ENCODE measurements around the gene R3HDM4.

R3HDM4 gene

DNA sequence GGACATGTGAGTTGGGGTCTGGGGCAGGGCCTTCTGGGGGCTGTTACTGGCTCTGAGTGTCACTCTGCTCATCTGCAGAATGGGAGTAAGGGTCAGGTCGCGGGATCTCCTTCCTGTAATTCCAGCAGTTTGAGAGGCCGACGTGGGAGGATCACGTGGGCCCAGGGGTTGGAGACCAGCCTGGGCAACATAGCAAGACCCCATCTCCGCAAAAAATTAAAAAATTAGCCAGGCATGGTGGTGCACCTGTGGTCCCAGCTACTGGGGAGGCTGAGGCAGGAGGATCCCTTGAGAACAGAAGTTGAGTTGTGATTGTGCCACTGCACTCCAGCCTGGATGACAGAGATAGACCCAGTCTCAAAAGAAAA, 16.9 kb upstream of the R3HDM4 start:
- no peak for DNase-seq

- no peak for DNase-seq
These were observed 16.3 kb upstream of the R3HDM4 start for GRCh38 chr19:929203-929890.

GRCh38 chr19:928471-929202, 15.6 kb upstream of the R3HDM4 start:
- DNase-seq: no peak

DNA sequence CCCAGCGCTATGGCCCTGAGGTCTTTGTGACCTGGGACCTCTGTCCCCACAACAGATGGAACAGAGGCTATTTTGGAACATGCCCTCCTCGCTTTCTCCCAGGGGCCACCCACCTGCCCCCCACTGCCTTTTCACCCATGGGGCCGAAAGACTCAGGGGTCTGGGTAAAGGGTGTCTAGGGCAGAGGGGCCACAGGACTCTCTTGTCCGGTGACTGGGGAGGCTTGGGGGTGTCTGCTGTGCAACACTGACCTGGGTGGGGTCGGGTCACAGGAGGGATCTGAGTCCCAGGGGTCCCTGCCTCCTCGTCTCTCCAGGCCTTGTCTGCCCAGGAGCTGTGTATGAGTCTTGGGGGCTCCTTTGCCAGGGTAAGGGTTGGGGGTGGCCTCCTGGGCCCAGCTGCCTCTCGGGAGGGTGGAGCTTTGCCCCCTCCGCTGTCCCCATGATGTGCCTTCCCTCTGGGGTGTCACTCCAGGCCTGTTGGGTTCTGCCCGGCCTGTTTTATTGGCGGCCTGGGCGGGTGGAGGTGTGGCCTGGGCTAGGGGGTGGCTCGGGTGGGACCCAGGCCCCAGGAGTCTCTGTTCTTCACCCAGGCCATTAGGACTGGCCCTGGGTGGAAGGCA, 14.9 kb upstream of the R3HDM4 start:
- no peak for DNase-seq

- DNase-seq: no peak
These were observed 14.3 kb upstream of the R3HDM4 start for GRCh38 chr19:927351-927779.

GRCh38 chr19:926589-927350, 13.8 kb upstream of the R3HDM4 start:
- DNase-seq: peak in 1 of 2 experiments; percentile 31

DNA sequence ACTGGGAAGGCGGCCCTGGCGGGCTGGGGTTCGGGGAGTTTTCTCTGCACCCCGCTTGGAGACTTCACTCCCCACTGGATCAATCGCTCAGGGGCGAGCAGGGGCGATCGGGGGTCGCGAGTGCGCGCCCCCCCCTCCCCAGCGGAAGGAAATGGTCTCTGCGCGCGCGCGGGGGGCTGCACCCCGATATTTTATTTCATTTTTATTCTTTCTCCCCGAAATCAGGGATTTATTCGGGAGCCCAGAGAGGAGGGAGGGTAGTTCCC, 13.2 kb upstream of the R3HDM4 start:
- no peak for DNase-seq

GRCh38 chr19:925526-926322, 12.7 kb upstream of the R3HDM4 start, which contains the start of gene ARID3A:
TSS of gene ARID3A (plus strand) at chr19:926035. CDS start at chr19:929529, 3,494 bp downstream.
- peak; percentile 78 to 82 for DNase-seq

DNA sequence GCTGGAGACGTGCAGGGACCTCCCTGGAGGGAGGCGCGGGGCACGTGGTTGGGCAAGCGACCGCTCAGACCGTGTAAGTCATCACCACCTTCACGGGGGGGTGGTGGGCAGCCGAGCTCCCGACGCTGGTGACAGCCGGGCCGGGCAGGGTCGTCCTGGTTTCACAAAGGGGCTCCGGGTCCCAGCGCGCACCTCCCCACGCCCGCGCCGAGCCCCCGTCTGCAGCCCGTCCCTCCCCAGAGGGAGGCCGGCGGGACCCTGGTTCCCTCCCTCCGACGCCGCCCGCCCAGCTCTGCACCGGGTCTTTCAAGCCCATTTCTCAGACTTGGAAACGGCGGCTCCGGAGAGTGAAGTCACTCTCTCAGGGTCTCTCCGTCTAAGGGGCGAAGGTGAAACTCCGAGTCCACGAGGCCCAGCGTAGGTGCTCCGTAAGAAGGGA, 12.1 kb upstream of the R3HDM4 start:
- DNase-seq: no peak

GRCh38 chr19:924553-925086, 11.6 kb upstream of the R3HDM4 start:
- no peak for DNase-seq

DNA sequence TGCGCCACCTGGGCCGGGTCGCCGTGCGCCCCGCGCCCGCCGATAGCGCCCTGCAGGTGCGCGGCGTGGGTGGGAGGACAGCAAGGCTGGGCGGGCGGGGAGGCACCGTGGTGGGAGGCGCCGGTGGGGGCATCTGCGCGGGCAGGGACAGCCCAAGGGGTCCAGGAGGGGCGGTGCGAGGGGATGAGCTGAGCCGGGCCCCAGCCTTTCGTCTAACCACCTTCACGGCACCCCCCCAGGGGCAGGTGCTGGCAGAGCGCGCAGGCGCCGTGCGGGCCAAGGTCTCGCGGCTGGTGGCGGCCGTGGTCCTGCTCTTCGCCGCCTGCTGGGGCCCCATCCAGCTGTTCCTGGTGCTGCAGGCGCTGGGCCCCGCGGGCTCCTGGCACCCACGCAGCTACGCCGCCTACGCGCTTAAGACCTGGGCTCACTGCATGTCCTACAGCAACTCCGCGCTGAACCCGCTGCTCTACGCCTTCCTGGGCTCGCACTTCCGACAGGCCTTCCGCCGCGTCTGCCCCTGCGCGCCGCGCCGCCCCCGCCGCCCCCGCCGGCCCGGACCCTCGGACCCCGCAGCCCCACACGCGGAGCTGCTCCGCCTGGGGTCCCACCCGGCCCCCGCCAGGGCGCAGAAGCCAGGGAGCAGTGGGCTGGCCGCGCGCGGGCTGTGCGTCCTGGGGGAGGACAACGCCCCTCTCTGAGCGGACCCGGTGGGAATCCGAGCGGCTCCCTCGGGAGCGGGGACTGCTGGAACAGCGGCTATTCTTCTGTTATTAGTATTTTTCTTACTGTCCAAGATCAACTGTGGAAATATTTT, 7.2 kb upstream of the R3HDM4 start:
- peak in 1 of 2 experiments; percentile 80 for DNase-seq

DNA sequence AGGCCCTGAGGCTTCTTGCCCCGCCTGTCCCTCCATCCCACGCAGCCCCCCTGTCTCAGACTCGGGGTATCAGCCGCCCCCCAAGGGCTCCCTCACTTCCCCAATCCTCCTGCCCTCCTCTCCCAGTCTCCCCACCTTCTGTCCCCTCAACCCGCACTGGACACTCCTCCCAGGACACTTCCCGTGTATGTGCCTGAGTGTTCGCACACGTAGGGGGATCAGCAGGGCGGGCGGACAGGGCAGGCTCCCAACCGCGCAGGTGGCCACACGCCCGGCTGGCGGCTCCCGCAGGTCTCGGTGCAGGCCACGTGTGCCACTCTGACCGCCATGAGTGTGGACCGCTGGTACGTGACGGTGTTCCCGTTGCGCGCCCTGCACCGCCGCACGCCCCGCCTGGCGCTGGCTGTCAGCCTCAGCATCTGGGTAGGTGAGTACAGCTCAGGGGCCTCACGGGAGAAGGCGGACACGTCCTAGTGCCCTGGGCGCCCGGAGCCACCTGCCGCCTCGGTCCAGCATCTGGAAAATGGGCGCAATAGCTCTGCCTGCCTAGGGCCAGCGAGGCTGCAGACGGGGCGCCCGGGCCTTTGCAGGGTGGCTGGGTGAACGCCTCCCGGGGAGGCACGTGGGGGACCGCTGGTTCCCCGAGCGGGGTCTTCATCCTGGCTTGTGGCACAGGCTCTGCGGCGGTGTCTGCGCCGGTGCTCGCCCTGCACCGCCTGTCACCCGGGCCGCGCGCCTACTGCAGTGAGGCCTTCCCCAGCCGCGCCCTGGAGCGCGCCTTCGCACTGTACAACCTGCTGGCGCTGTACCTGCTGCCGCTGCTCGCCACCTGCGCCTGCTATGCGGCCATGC, 6.4 kb upstream of the R3HDM4 start:
- DNase-seq: peak in 1 of 2 experiments; percentile 54

DNA sequence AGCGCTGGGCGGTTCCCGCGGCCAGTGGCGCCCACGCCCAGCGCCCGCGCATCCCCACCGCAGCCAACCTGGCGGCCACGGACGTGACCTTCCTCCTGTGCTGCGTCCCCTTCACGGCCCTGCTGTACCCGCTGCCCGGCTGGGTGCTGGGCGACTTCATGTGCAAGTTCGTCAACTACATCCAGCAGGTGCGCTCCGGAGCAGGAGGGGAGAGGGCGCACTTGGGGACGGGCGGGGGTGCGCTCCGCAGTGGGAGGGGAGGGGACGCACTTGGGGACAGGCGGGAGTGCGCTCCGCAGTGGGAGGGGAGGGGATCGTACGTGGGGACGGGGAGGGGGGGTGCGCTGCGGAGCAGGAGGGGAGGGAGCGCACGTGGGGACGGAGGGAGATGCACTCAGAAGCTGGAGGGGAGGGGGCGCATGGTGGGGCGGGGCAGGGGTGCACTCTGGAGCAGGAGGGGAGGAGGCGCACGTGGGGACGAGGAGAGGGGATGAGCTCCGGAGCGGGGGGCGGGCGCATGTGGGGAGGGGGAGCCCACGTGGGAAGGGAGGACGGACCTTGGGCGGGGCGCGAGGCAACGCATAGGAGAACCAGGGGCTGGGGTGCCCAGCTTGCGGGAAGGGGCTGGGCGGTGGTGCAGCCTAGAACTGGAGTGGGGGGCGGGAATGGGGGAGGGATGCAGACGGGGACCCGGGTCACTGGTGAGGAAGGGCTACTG, 5.6 kb upstream of the R3HDM4 start:
- DNase-seq: peak in 1 of 2 experiments; percentile 89

GRCh38 chr19:918152-918437, 5.1 kb upstream of the R3HDM4 start:
- no peak for DNase-seq

- DNase-seq: peak in 1 of 2 experiments; percentile 87
These were observed 4.5 kb upstream of the R3HDM4 start, which contains the start of gene KISS1R for GRCh38 chr19:917323-918151. TSS of gene KISS1R (plus strand) at chr19:917333. CDS start at chr19:917503, 170 bp downstream.

DNA sequence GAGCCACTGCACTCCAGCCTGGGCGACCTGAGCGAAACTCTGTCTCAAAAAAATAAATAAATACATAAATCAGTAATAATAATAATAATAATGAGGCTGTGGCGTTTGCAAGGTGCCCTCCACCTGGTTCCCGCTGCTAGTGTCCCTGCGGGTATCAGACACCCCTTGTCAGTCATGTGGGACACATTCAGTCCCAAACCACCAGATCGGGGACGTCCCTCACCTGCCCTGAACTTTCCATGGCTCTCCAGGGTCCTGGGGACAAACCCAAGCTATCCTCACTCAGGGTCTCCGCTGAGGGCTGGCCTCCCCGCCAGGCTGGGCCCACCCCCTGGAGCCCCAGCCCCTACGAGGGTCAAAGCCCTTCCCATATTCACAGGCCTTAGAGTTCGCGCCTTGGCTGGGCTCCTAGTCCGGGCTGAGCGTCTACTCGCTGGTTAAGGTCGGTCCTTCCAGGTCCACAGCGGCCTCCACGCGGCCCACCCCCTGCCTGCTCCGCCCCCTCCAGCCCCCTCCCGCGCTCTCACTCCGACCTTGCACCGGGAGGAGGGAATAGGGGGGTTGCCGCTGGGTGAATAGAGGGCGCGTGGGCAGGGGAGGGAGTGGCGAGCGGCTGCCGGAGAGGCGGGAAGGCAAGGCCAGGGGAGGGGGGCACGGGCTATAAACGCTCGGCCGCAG, 3.8 kb upstream of the R3HDM4 start:
- DNase-seq: peak in 1 of 2 experiments; percentile 46

- DNase-seq: peak in 1 of 2 experiments; percentile 44
These were observed 589 bp downstream of the R3HDM4 start for GRCh38 chr19:912181-913079.

Data from NCI-H524 (cell line).